ENCODE results near the gene SMTNL2.
"Not testable (repeated sequence)": the region's sequence is repeated elsewhere in the genome, so short reads cannot be mapped to it uniquely, and the experiment has no call there.

Gene SMTNL2

GRCh38 chr17:4585638-4585994, 1.3 kb downstream of the SMTNL2 start:
- DNase-seq (ENCODE audit: low spot score), result no peak

- no peak for DNase-seq (ENCODE audit: low spot score)
These were observed 1.7 kb downstream of the SMTNL2 start for GRCh38 chr17:4586043-4586442.

GRCh38 chr17:4587195-4587594, 2.9 kb downstream of the SMTNL2 start:
- DNase-seq (ENCODE audit: low spot score), result no peak

GRCh38 chr17:4587803-4588202, 3.5 kb downstream of the SMTNL2 start:
- DNase-seq (ENCODE audit: low spot score), result no peak

GRCh38 chr17:4588391-4588790, 4.1 kb downstream of the SMTNL2 start:
- DNase-seq (ENCODE audit: low spot score), result no peak

- no peak for DNase-seq (ENCODE audit: low spot score)
These were observed 4.7 kb downstream of the SMTNL2 start for GRCh38 chr17:4588898-4589625.

GRCh38 chr17:4590042-4590441, 5.7 kb downstream of the SMTNL2 start:
- not testable (repeated sequence) for DNase-seq (ENCODE audit: low spot score)

GRCh38 chr17:4590981-4591453, 6.7 kb downstream of the SMTNL2 start:
- no peak for DNase-seq (ENCODE audit: low spot score)

GRCh38 chr17:4591529-4591928, 7.2 kb downstream of the SMTNL2 start:
- no peak for DNase-seq (ENCODE audit: low spot score)

GRCh38 chr17:4592240-4593005, 8.1 kb downstream of the SMTNL2 start:
- no peak for DNase-seq (ENCODE audit: low spot score)

- DNase-seq (ENCODE audit: low spot score), result no peak
These were observed 8.7 kb downstream of the SMTNL2 start for GRCh38 chr17:4593021-4593421.

- DNase-seq (ENCODE audit: low spot score), result no peak
These were observed 10.1 kb downstream of the SMTNL2 start for GRCh38 chr17:4594406-4594805.

- DNase-seq (ENCODE audit: low spot score), result no peak
These were observed 10.8 kb downstream of the SMTNL2 start for GRCh38 chr17:4594931-4595684.

GRCh38 chr17:4595685-4596342, 11.5 kb downstream of the SMTNL2 start:
- not testable (repeated sequence) for DNase-seq (ENCODE audit: low spot score)

GRCh38 chr17:4596636-4597380, 12.5 kb downstream of the SMTNL2 start:
- no peak for DNase-seq (ENCODE audit: low spot score)

- DNase-seq (ENCODE audit: low spot score), result no peak
These were observed 13.6 kb downstream of the SMTNL2 start for GRCh38 chr17:4597975-4598374.

- DNase-seq (ENCODE audit: low spot score), result no peak
These were observed 14.6 kb downstream of the SMTNL2 start for GRCh38 chr17:4598776-4599504.

GRCh38 chr17:4599505-4600281, 15.4 kb downstream of the SMTNL2 start:
- DNase-seq (ENCODE audit: low spot score), result no peak

GRCh38 chr17:4600563-4600962, 16.2 kb downstream of the SMTNL2 start:
- no peak for DNase-seq (ENCODE audit: low spot score)

GRCh38 chr17:4601326-4601725, 17.0 kb downstream of the SMTNL2 start:
- DNase-seq (ENCODE audit: low spot score), result no peak
